ENCODE data around the gene ATP6V1F. TPM values are rescaled to one million over a fixed set of nuclear protein-coding genes. Genes with fewer than 3 reads are reported as not detected.

Gene ATP6V1F
- total RNA-seq, 1 experiment from 2014 or later: 115 TPM

DNA sequence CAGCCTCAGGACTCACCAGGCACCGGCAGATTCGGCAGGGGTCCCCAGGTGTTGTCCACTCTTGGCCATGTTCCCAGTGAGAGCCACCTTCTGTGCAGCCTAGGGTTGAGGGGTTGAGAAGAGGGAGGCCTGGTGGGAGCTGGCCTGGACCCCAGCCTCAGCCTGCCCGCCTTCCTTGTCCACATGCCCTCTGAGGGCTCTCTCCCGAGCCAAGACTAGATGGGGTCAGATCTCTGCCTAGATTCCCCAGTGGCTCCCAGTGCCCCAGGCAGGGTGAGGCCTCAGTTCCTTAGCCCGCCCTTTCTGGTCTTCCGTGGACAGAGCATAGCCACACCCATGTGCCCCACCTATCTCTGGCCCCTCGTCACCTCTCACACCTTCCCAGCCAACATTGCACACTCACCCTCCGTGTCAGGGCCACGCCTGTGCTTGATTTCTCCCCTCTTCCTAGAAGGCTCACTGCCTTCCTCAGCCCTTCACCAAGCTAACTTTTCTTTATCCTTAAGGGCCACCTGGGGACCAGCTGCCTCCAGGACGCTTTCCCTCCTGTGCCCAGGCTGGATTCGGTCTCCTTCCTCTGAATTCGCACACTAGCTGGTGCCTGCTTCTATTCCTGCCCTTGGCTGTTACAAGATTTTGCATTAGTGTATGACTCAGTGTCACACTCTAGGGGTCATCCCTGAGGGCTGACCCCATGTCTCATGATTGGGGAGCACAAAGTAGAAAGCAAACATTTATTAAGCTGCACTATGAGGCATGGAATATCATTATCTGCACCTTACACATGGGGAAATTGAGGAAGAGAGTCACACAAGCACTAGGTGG, 40.3 kb downstream of the ATP6V1F start:
- Mint-ChIP-seq H3K27me3 (ENCODE audit: low read depth) (peaks cover under 1% of the 10 kb centered on the region; the same call in 1 of the 2 replicates), H3K36me3 (ENCODE audit: insufficient read depth in 1 of 3, low read depth in 3 of 3) (peaks cover 19 to 25% (median 24%) of the 10 kb centered on the region in 3 experiments), H3K4me3 (no peak overlapping the region), H3K27ac (no peak overlapping the region), H3K4me1 (peaks cover 3% of the 10 kb centered on the region in 2 experiments; a peak in 3 of 4 replicates), H3K9me3 (peaks cover 3 to 11% of the 10 kb centered on the region in 2 experiments)
- no peaks in the 10 kb centered on the region for H3K79me2 ChIP-seq (ENCODE audit: insufficient read depth, low read length)
- H3K23me2 ChIP-seq (ENCODE audit: insufficient read length, low read depth, low read length, poor library complexity, severe bottlenecking): no peaks in the 10 kb centered on the region
- no peaks in the 10 kb centered on the region for H3K27me3 ChIP-seq (ENCODE audit: insufficient read depth, low read length)
- H2BK20ac ChIP-seq (ENCODE audit: low read depth, low read length, poor library complexity, severe bottlenecking): no peak overlapping the region
- H3T11ph ChIP-seq (ENCODE audit: low read length): no peak overlapping the region
- no peak overlapping the region for H2BK5ac ChIP-seq (ENCODE audit: insufficient read length, low read length)
- no CpG with 5 or more reads among the region's 12 CpGs for WGBS (ENCODE audit: extremely low coverage, insufficient read length, low lambda C conversion rate)
- H3K4me1 ChIP-seq (ENCODE audit: insufficient read depth, low read length): no peaks in the 10 kb centered on the region
- H3K9ac ChIP-seq (ENCODE audit: extremely low read depth, insufficient read length, low read length): no peak overlapping the region
- no peak overlapping the region for H2BK15ac ChIP-seq (ENCODE audit: low read depth, low read length)
- H4K5ac ChIP-seq (ENCODE audit: insufficient read length, low read depth, low read length): no peak overlapping the region
- no peak overlapping the region for H4K8ac ChIP-seq (replicated peaks; ENCODE audit: insufficient read length, low read depth, low read length)
- H3K18ac ChIP-seq (ENCODE audit: insufficient read length, low read depth, low read length): no peak overlapping the region
- H3K4ac ChIP-seq (ENCODE audit: low read depth, low read length): no peak overlapping the region
- no peak overlapping the region for H2AK5ac ChIP-seq (ENCODE audit: insufficient read length, low read length)
- no peak overlapping the region for H4K91ac ChIP-seq (ENCODE audit: insufficient read length, low read depth, low read length)
- no peak overlapping the region for H3K4me2 ChIP-seq (ENCODE audit: insufficient read depth, insufficient read length, low read length)
- no peak overlapping the region for H2BK120ac ChIP-seq (ENCODE audit: low read depth, low read length, poor library complexity, severe bottlenecking)
- DNase-seq: peak; percentile 16
- H3K23ac ChIP-seq (ENCODE audit: insufficient read length, low read depth, low read length): no peak overlapping the region
- H3K56ac ChIP-seq (ENCODE audit: insufficient read length, low read depth, low read length): no peak overlapping the region
- TF ChIP-seq, protein P1, sequence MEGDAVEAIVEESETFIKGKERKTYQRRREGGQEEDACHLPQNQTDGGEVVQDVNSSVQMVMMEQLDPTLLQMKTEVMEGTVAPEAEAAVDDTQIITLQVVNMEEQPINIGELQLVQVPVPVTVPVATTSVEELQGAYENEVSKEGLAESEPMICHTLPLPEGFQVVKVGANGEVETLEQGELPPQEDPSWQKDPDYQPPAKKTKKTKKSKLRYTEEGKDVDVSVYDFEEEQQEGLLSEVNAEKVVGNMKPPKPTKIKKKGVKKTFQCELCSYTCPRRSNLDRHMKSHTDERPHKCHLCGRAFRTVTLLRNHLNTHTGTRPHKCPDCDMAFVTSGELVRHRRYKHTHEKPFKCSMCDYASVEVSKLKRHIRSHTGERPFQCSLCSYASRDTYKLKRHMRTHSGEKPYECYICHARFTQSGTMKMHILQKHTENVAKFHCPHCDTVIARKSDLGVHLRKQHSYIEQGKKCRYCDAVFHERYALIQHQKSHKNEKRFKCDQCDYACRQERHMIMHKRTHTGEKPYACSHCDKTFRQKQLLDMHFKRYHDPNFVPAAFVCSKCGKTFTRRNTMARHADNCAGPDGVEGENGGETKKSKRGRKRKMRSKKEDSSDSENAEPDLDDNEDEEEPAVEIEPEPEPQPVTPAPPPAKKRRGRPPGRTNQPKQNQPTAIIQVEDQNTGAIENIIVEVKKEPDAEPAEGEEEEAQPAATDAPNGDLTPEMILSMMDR (conservative IDR thresholded peaks at IDR 0.05): no peak
- no peak overlapping the region for H3K14ac ChIP-seq (ENCODE audit: insufficient read depth, low read length)
- no peak overlapping the region for H2BK12ac ChIP-seq (ENCODE audit: insufficient read length, low read depth, low read length)
- no peak overlapping the region for H3K27ac ChIP-seq (ENCODE audit: insufficient read length, low read depth, low read length)
- H4K20me1 ChIP-seq (ENCODE audit: control insufficient read depth, insufficient read depth, insufficient read length): no peaks in the 10 kb centered on the region
- no peak overlapping the region for H2AFZ ChIP-seq (ENCODE audit: low read length)
- no peaks in the 10 kb centered on the region for H3K79me1 ChIP-seq (ENCODE audit: insufficient read depth, low read depth, low read length, poor library complexity, severe bottlenecking)
- no peaks in the 10 kb centered on the region for H3K9me3 ChIP-seq (ENCODE audit: control insufficient read depth, low read depth, low read length)

Data from H9 (cell line).